HG02642 (cell line): Measurements from ENCODE around the gene SLC25A30.

Experiments used
- ATAC-seq: cut with Tn5 transposase; IDR thresholded peaks from one replicate; pipeline ENCODE4 v1.9.1; 2021; ENCODE audit warnings: mild to moderate bottlenecking; ENCODE audit not compliant: unreplicated experiment, poor library complexity

The SLC25A30 gene

GRCh38 chr13:45417790-45418534 is at the start of gene SLC25A30:
Gene SLC25A30, minus strand, starts transcription at chr13:45418373. Its CDS starts 6,948 bp downstream, at chr13:45411425.
- peak; percentile 94 for ATAC-seq

GRCh38 chr13:45466359-45466758 is 48.2 kb upstream of the SLC25A30 start:
- ATAC-seq, result no peak

- ATAC-seq, result peak; percentile 95
Observed at GRCh38 chr13:45464687-45465453, 46.7 kb upstream of the SLC25A30 start, which contains the start of gene COG3. Gene COG3, plus strand, starts transcription at chr13:45464939. Its CDS starts 98 bp downstream, at chr13:45465037.

DNA sequence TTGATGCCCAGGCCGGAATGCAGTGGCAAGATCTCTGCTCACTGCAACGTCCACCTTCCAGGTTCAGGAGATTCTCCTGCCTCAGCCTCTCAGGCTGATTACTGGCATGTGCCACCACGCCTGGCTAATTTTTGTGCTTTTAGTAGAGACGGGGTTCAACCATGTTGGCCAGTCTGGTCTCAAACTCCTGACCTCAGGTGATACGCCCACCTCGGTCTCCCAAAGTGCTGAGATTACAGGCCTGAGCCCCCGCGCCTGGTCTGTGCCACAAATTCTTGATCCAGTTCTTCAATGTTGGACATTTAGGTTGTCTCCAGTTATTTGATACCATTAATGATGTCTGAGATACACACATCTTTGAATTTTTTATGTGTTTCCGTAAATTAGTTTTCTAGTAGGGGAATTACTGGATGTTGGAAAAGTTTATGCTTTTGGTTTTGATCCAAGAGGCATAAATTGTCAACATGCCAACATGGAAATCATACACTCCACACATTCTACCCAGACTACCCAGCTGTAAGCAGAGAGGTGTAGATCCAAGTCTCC is 46.0 kb upstream of the SLC25A30 start:
- ATAC-seq, result no peak

DNA sequence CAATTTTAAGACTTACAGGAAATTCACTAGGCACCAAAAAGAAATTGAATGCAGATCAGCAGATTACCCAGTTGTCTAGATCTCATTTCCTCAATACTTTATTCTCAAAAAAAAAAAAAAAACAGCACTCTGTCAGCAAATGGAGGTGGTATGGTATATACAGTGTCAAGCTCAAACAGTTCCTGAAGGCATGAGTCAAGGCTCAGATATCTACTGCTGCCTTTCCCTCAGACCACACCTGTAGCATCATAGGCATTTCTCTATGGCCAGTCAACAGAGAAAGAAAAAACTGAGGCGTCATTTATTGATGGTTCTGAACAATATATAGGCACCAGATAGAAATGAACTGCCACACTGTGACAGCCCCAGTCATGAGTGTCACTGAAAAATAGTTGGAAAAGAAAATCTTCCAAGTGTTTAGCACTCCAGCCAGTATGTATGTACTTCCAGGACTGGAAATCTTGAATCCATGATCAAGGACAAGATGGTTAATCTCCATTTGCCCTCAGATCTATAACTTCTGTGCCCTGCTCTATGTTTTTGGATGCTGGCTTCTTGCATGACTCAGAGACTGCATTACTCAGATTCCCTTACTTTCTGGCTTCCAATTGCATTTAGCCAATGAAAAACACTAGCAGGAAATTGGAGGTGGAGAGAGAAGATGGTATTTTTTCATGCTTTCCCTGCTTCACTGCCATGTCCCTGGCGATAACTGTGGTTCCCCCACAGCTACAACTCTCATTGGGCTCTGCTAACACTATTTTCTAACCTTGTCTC is 38.2 kb upstream of the SLC25A30 start:
- ATAC-seq, result no peak

DNA sequence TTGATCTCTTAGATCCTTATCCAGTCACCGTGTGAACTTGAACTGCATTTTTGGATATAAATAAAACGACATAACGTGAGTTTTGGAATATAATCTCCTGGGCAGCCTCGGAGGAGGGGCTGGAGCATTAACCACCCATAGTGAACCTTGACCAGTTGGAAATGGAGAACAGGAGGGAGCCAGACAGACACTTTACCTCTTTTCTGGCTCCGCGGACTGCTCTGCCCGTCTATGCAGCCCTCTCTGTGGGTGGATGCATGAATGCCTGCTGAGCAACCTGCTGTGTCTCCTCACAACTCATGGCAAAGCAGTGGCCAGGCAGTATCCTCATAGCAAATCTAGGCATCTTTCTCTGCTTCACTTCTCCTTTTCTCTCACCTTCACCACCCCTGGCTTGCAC is 36.0 kb upstream of the SLC25A30 start:
- ATAC-seq, result no peak

GRCh38 chr13:45451282-45451681 is 33.1 kb upstream of the SLC25A30 start:
- ATAC-seq, result no peak

- no peak for ATAC-seq
Observed at GRCh38 chr13:45448965-45449559, 30.9 kb upstream of the SLC25A30 start.

- no peak for ATAC-seq
Observed at GRCh38 chr13:45447050-45447661, 29.0 kb upstream of the SLC25A30 start.

GRCh38 chr13:45446181-45446580 is 28.0 kb upstream of the SLC25A30 start:
- no peak for ATAC-seq

DNA sequence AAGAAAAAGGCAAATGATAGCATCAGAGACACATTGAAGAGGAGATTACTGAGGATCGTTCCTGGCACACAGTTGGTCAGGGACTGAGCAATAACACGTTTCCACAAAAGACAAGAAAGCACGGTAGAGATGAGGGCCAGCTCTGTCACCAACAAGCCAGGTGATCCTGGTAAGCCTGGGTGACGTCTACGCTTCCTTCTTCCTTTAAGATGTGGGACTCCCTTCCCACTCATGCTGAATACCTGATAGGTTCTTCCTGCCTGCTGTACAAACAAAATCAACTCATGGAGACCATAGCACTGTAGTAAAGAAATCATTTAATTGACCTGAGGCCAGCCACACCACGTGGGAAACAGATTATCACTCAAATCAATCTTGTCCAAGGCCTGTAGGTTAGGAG is 26.9 kb upstream of the SLC25A30 start:
- no peak for ATAC-seq

DNA sequence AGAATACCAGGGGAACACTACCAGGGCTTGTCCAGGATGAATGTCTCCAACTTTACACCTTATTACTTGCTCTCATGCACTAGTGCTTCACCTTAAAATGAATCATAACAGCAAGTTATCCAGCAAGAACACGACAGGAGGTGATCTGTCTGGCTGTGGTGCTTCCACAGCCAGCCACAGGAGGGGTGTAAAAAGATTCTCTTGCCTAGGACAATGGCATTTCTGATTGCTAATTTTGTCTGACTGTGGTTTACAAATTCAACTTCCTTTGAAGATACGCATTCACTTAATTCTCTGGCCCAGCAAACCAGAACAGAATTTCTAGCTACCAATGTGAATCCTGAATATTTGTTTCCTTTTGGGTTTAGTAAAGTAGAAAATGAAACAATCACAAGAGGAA is 23.5 kb upstream of the SLC25A30 start:
- no peak for ATAC-seq

GRCh38 chr13:45439781-45440462 is 21.7 kb upstream of the SLC25A30 start:
- ATAC-seq, result no peak

GRCh38 chr13:45439008-45439407 is 20.8 kb upstream of the SLC25A30 start:
- no peak for ATAC-seq

- no peak for ATAC-seq
Observed at GRCh38 chr13:45437947-45438346, 19.8 kb upstream of the SLC25A30 start.

GRCh38 chr13:45436953-45437352 is 18.8 kb upstream of the SLC25A30 start:
- no peak for ATAC-seq

DNA sequence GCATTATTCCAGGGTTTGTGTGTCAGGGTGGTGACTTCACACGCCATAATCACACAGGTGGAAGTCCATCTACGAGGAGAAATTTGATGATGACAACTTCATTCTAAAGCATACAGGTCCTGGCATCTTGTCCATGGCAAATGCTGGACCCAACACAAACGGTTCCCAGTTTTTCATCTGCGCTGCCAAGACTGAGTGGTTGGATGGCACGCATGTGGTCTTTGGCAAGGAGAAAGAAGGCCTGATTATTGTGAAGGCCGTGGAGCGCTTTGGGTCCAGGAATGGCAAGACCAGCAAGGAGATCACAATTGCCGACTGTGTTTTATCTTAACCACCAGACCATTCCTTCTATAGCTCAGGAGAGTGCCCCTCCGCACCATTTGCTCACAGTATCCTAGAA is 18.2 kb upstream of the SLC25A30 start:
- no peak for ATAC-seq

GRCh38 chr13:45434556-45435371 is 16.6 kb upstream of the SLC25A30 start:
- ATAC-seq, result no peak
